ENCODE measurements around the gene FXYD7. TPM values are rescaled to one million over a fixed set of nuclear protein-coding genes. Genes with fewer than 3 reads are reported as not detected.

Gene FXYD7
- polyA plus RNA-seq, 3 donors: 0.16 TPM; not detected in 2

DNA sequence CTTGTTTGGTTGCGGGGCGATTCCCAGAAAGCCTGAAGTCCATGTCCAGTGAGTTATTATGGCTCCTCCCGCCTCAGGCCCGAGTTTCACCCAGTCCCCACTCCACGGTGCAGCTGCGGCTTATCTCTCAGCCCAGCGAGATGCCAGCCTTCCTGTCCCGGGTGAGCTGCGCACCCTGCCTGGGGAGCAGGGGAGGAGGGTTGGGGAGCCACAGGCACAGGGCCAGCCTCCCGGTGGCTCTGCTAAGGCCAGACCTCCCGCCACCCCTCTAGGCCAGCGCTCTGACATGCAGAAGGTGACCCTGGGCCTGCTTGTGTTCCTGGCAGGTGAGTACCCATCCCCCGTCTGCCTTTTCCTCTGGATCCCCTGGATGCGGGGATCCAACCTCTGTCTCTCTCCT, 24.0 kb upstream of the FXYD7 start:
- Histone ChIP-seq H3K27me3 (ENCODE audit: control insufficient read depth in 2 of 2, insufficient read depth in 2 of 2, low read length in 2 of 2) (no peaks in the 10 kb centered on the region), H3K4me3 (replicated peaks in 1 of 3; ENCODE audit: low read depth in 2 of 3, low read length in 3 of 3) (no peak overlapping the region), H3K27ac (ENCODE audit: low read depth in 1 of 2, low read length in 2 of 2) (no peak overlapping the region), H3K9ac (ENCODE audit: insufficient read depth, low read length, poor library complexity, severe bottlenecking) (no peak overlapping the region), H3K4me1 (ENCODE audit: control insufficient read depth in 1 of 2, insufficient read depth in 2 of 2, low read length in 2 of 2) (peaks cover 28 to 38% of the 10 kb centered on the region in 2 donors), H4K20me1 (ENCODE audit: insufficient read depth, low read length) (no peaks in the 10 kb centered on the region), H3K9me3 (replicated peaks in 1 of 2; ENCODE audit: control insufficient read depth in 1 of 2, insufficient read depth in 1 of 2, low read length in 2 of 2) (no peaks in the 10 kb centered on the region), H3K4me2 (replicated peaks; ENCODE audit: extremely low read depth, low read length, poor library complexity, severe bottlenecking) (no peak overlapping the region), H3K79me2 (ENCODE audit: insufficient read depth, low read length) (no peaks in the 10 kb centered on the region), H2AFZ (ENCODE audit: insufficient read depth, low read depth, low read length, poor library complexity, severe bottlenecking) (peak overlapping the region; percentile 8), H3K36me3 (replicated peaks in 1 of 2; ENCODE audit: control insufficient read depth in 1 of 2, insufficient read depth in 2 of 2, low read length in 2 of 2) (no peaks in the 10 kb centered on the region)
- TF ChIP-seq, protein P1, sequence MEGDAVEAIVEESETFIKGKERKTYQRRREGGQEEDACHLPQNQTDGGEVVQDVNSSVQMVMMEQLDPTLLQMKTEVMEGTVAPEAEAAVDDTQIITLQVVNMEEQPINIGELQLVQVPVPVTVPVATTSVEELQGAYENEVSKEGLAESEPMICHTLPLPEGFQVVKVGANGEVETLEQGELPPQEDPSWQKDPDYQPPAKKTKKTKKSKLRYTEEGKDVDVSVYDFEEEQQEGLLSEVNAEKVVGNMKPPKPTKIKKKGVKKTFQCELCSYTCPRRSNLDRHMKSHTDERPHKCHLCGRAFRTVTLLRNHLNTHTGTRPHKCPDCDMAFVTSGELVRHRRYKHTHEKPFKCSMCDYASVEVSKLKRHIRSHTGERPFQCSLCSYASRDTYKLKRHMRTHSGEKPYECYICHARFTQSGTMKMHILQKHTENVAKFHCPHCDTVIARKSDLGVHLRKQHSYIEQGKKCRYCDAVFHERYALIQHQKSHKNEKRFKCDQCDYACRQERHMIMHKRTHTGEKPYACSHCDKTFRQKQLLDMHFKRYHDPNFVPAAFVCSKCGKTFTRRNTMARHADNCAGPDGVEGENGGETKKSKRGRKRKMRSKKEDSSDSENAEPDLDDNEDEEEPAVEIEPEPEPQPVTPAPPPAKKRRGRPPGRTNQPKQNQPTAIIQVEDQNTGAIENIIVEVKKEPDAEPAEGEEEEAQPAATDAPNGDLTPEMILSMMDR (IDR thresholded peaks at IDR 0.05): no peak
- Mint-ChIP-seq H3K9me3 (peaks cover 0 to 2% (median 0%) of the 10 kb centered on the region in 7 donors), H3K27ac (peak overlapping the region in 1 of 7 donors; percentile 61), H3K36me3 (no peaks in the 10 kb centered on the region), H3K4me1 (peaks cover 39% of the 10 kb centered on the region), H3K27me3 (ENCODE audit: low read depth in 3 of 3) (peaks cover 8 to 23% (median 19%) of the 10 kb centered on the region in 3 donors), H3K4me3 (peak overlapping the region in 1 of 2 donors; percentile 4)
- no peak for DNase-seq
- WGBS (ENCODE audit: insufficient coverage): 28% methylated on average over 9 of the region's 14 CpGs
- intact Hi-C loops (cut with micrococcal nuclease): no loop called here

DNA sequence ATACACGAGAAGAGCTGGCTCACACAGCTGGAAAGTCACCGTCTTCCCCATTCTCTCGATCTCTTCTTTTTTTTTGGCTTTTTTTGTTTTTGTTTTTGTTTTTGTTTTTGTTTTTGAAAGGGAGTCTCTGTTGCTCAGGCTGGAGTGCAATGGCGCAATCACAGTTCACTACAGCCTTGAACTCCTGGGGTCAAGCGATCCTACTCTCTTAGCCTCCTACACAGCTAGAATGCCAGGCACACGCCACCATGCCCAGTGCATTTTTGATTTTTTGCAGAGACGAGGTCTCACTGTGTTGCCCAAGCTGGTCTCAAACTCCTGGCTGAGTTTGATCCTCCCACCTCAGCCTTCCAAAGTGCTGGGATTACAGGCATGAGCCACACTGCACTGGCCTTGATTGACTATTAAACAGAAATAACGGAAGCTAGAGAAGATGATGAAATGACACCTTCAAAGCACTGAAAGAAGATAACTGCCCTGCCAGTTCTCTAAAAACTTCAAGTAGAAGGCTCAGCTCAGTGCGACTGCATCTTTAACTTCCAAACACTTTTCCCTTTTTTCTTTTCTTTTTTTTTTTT, 23.4 kb upstream of the FXYD7 start:
- Histone ChIP-seq H3K79me2 (ENCODE audit: insufficient read depth, low read length) (no peaks in the 10 kb centered on the region), H3K27ac (ENCODE audit: low read depth in 1 of 2, low read length in 2 of 2) (no peak overlapping the region), H3K4me2 (replicated peaks; ENCODE audit: extremely low read depth, low read length, poor library complexity, severe bottlenecking) (no peak overlapping the region), H3K9me3 (replicated peaks in 1 of 2; ENCODE audit: control insufficient read depth in 1 of 2, insufficient read depth in 1 of 2, low read length in 2 of 2) (no peaks in the 10 kb centered on the region), H3K4me3 (replicated peaks in 1 of 3; ENCODE audit: low read depth in 2 of 3, low read length in 3 of 3) (no peak overlapping the region), H3K4me1 (ENCODE audit: control insufficient read depth in 1 of 2, insufficient read depth in 2 of 2, low read length in 2 of 2) (peaks cover 31 to 39% of the 10 kb centered on the region in 2 donors), H4K20me1 (ENCODE audit: insufficient read depth, low read length) (no peaks in the 10 kb centered on the region), H2AFZ (ENCODE audit: insufficient read depth, low read depth, low read length, poor library complexity, severe bottlenecking) (peak overlapping the region; percentile 8), H3K27me3 (ENCODE audit: control insufficient read depth in 2 of 2, insufficient read depth in 2 of 2, low read length in 2 of 2) (no peaks in the 10 kb centered on the region), H3K9ac (ENCODE audit: insufficient read depth, low read length, poor library complexity, severe bottlenecking) (no peak overlapping the region), H3K36me3 (replicated peaks in 1 of 2; ENCODE audit: control insufficient read depth in 1 of 2, insufficient read depth in 2 of 2, low read length in 2 of 2) (no peaks in the 10 kb centered on the region)
- H3K9me3 Mint-ChIP-seq: peaks cover 0 to 2% (median 0%) of the 10 kb centered on the region in 7 donors
- no peak overlapping the region for H3K4me3 Mint-ChIP-seq
- H3K36me3 Mint-ChIP-seq: no peaks in the 10 kb centered on the region
- intact Hi-C loops (cut with micrococcal nuclease): no loop called here
- TF ChIP-seq, protein P1 (IDR thresholded peaks at IDR 0.05): no peak
- DNase-seq: peak in 1 of 3 donors; percentile 27
- peaks cover 41% of the 10 kb centered on the region for H3K4me1 Mint-ChIP-seq
- H3K27me3 Mint-ChIP-seq (ENCODE audit: low read depth in 3 of 3): peaks cover 8 to 23% (median 19%) of the 10 kb centered on the region in 3 donors
- 70% methylated on average over 7 of the region's 9 CpGs for WGBS (ENCODE audit: insufficient coverage)
- H3K27ac Mint-ChIP-seq: peak overlapping the region in 3 of 7 donors; percentile 19 to 80 (median 74)

Measured in CD14-positive monocyte (primary cell).